Measurements from ENCODE around the gene FLII.
A peak's percentile ranks its signal among the peaks of the same experiment; 100 is the strongest.
"Not testable (repeated sequence)": the region's sequence is repeated elsewhere in the genome, so short reads cannot be mapped to it uniquely, and the experiment has no call there.

The FLII gene

DNA sequence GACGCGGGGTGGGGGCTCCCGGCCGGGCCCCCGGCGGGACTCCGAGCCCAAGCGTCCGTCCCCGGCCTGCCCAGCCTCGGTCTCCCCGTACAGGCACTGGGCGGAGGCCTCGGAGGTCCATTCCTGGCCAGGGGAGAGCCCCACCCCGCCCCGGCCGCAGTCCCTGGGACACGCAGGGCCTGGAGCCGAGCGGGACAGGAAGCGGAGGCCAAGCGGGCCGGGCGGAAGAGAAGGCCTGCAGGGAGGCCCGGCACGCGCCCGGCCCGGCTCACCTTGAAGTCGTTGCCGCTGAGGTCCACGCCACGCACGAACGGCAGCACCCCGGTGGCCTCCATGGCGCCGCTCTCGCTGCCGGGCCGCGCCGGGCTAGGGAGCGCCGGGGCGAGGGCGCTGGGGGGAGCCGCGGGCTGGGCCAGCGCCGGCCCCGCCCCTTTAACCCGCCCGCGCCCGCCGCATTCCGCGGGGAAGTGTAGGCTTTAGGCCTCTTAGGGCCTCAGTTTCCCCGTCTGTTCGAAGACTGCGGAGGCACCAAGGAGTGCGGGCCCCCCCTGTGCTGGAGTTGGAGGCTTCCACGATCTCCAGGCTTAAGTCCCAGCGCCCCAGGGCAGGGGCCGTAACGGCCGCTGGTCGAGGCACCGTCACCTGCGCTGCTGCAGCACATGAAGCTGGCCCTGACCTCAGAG is at the start of gene FLII:
FLII (minus strand) TSS at position 383 of the 683 bp plus-strand sequence; CDS start at position 335, 48 bp downstream.
- no peak for DNase-seq

DNA sequence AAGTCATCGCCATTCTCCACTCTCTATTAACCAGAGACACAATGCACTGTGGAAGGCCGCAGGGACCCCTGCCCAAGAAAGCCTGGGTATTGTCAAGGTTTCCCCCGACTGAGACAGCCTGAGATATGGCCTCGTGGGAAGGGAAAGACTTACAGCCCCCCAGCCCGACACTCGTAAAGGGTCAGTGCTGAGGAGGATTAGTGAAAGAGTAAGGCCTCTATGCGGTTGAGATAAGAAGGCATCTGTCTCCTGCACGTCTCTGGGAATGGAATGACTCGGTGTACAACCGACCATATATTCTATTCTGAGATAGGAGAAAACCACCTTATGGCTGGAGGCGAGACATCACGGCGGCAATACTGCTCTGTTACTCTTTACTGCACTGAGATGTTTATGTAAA is 44.7 kb upstream of the FLII start:
- DNase-seq: not testable (repeated sequence)

DNA sequence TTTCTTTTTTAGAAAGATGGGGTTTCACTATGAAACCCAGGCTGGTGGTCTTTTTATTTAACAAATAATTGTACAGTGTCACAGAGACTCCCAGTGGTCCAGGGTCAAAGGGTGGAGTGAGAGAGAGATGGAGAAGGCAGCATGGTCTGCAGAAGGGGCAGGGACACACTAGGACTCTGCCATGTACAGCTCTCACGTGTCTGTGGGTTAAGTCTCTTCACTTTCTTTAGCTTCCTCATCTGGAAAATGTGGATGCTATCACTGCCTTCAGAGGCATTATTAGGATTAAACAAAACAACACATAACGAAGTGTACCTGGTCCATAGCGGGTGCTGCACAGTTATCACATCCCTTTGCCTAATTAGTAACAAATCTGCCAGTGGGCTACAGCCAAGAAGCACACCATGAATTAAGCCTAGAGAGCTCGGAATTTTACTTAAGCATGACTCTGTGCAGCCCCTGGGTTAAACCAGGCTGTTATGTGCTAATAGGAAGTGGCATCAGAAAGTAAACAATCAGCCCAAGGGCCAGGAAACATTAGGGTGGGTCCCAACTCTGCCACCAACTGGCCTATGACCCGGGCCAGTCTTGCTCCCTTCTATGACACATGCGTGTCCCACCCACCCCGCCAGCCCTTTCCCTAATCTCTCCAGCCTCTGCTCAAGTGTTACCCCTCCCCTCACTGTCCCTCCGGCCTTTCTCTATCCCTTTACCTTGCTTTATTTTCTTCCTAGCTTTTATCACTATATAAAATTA is 42.4 kb upstream of the FLII start:
- no peak for DNase-seq

DNA sequence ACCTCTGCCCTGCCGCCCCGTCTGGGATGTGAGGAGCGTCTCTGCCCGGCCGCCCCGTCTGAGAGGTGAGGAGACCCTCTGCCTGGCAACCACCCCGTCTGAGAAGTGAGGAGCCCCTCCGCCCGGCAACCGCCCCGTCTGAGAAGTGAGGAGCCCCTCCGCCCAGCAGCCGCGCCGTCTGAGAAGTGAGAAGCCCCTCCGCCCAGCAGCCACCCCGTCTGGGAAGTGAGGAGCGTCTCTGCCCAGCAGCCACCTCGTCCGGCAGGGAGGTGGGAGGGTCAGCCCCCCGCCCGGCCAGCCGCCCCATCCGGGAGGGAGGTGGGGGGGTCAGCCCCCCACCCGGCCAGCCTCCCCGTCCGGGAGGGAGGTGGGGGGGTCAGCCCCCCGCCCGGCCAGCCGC is 39.5 kb upstream of the FLII start:
- DNase-seq: not testable (repeated sequence)

DNA sequence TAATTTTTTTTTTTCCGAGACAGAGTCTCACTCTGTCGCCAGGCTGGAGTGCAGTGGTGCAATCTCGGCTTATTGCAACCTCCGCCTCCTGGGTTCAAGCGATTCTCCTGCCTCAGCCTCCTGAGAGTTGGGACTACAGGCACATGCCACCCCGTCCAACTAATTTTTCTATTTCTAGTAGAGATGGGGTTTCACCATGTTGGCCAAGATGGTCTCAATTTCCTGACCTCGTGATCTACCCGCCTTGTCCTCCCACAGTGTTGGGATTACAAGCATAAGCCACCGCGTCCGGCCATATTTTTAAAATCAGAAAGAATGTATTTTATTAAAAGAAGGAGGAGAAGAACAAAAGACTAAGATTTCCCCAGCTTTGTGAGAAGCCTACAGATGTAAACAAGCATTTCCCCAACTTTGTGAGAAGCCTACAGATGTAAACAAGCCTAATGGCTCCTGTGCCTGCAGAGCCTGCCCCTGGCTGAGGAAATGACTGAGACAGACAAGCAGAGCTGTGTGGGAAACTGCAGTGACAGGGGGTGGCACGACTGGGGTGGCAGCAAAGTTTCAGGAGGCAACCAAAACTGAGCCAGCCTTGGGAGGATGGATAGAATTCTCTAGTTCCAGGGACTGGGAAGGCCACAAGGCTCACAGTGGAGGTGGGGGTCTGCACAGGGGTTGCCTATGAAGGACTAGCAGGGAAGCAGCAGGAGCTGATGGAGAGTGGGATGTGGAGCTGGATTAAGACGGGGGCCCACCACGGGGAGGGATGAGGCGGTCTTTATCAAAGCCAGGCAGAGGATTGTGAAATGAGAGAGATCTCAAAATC is 33.4 kb upstream of the FLII start:
- no peak for DNase-seq

DNA sequence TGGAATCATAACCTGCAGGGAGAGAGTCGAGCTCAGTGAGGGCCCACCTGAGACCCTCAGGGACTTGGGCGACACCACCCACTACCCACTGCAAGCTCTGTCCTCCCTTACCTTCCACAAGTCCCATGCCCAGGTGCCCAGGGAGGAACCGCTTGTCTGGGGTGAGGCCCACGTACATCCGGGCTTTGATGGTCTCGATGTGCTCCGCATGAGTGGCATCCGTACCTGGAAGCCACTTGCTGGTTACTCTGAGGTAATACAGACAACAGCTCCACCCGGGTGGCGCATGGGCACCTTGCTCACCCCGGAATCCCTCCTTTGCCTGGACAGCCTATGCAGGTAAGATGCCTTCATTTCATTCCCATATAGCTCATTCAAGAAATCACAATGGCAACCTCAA is 26.8 kb upstream of the FLII start:
- DNase-seq: no peak

DNA sequence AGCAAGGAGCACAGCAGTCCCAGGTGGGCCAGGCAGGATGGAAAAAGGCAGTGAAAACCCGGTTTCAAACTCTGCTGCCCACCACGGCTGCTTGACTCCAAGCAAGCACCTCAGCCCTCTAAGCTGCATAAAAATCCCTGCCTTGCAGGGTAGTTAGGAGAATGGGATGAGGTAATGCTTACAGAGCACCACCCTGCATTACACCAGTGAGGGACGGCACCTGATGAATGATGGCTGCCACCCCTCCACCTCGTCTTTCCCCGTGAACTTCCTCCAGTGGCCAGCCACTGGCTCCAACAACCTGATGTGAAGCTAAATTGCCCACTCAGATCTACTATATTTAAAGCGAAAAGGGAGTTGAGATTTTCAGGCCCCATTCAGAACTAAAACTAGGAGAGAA is 23.2 kb upstream of the FLII start:
- no peak for DNase-seq

DNA sequence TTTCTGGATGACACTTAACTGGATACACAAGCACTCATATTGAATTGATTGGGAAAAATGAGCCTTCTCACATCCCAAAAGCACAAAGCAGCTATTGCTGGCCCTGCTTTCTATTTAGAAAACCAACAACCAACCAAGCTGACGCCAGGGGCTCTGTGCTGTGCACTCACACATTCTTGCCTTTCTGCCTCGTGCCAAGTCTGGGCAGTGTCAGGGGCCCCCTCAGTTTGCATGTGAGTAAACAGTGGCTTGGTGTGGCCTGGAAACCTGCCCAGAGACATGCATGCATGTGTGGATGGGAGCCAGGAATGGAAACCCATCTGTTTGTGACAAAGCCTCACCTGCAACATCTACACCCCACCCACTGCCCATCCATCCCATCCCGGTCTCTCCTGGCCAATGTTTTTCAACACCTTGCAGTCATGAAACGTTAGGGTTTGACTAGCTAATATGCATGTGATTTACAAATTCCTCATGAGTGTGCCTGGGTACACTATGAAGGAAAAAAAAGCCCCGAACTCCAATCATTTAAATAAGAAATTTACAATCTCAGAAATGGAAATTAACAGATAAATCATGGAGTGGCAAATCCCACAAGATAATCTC is 22.3 kb upstream of the FLII start:
- DNase-seq: no peak

DNA sequence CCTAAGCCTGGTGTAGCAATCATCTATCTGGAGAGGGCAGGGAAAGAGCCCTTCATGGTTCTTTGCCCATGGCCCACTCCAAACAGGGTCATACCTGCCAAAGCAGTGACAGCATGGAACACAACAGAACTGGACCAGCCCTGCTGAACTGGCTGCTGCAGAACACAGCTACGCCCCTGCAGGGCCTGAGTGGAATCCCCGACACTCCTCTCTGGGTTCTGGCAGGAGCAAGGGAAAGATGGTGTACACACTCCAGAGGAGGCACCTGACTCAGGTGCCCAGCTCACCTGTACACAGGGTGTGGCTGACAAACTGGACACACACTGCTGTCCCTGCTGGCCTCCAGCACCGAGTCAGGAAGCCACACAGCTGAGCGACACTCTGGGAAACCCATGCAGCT is 21.7 kb upstream of the FLII start:
- DNase-seq: no peak

DNA sequence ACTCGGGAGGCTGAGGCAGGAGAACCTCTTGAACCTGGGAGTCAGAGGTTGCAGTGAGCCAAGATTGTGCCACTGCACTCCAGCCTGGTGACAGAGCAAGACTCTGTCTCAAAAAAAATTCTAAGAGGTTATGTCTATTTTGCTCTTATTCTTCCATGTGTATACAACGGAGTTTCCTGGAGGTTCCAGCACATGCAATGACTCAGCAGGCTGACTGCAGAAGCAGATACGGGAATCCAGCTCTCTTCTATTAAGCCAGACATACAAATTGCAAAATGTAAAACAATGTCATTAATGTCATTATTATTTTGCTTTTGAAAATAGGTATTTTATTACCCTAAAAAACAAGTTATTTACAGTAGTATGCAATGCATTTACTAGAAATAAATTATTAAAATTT is 20.3 kb upstream of the FLII start:
- no peak for DNase-seq

DNA sequence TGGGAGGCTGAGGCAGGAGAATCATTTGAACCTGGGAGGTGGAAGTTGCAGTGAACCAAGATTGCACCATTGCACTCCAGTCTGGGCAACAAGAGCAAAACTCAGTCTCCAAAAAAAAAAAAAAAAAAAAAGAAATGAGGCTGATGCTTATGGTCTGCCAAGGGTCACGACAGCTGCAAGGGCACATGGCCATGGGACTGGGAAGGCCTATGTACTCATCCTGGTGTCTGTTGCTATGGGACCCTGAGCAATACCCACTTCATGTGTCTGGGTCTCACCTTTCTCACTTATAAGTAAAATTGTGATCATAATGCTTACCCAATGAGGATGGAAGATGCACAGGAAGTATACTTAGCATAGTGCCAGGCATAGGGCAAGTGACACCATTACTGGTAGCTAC is 18.5 kb upstream of the FLII start:
- no peak for DNase-seq

DNA sequence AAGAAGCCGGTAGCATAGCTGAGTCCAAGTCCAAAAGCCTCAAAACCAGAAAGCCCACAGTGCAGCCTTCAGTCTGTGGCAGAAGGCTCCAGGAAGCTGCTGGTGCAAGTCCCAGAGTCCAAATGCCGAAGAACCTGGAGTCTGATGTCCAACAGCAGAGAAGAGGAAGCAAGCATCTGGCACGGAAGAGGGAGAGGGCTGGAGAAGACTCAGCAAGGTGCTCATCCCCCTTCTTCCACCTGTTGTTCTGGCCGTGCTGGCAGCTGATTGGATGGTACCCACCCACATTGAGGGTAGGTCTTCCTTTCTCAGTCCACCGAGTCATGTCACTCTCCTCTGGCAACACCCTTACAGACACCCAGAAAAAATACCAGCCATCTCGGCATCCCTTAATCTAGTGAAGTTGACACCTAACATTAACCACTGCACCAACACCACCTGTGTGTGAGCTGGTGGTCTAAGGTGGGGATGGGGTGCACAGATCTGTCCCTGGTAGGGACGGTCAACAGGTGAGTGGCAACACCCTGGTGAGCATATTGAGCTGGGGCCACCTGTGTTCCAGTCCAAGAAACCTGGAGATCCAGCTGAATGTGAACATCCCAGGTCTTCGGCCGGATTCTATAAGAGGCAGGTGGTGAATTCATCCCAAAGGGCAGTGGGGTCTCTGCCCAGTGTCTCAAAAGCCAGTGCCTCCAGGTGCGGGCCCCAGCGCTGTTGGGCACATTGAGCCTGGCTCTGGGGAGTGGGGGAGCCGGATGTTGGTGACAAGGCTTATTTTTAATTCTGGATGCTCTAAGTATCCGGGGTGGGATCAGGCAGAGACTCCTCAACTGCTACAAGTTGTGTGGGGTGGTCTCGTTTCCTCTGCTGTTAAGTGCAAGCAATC is 11.8 kb upstream of the FLII start:
- no peak for DNase-seq

DNA sequence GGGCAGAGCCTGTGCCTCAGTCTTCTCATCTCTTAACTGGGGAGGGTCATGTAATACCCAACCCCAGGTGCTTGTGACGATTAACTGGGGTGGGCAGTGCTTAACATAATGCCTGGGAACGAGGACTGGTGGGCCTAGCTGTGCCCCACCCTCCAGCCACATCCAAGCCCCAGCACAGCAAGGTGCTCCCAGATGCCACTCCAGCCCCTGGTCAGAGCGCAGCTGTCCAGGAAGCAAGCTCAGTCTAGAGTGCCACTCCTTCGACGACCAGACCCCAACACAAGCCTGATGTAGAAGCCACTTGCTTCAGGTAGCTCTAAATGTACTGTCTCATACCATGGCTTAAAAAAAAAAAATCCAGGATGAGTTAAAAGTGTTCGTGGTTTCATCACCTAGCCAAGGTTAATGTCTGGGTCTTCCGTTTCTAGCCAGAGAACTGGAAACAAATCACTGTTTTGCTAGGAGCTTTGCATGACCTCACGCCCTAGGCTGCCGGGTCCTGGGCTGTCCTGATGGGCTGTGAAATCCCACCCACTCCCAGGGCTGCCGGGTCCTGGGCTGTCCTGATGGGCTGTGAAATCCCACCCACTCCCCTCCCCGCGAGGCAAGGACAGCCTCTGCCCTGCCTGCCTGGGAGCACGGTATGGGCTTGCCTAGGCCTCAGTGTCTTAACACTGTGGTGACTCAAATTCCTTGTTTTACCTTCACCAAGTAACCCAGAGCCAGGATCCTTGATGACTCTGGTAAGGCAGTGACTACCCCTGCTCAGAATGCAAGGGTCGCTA is 9.6 kb upstream of the FLII start:
- no peak for DNase-seq

DNA sequence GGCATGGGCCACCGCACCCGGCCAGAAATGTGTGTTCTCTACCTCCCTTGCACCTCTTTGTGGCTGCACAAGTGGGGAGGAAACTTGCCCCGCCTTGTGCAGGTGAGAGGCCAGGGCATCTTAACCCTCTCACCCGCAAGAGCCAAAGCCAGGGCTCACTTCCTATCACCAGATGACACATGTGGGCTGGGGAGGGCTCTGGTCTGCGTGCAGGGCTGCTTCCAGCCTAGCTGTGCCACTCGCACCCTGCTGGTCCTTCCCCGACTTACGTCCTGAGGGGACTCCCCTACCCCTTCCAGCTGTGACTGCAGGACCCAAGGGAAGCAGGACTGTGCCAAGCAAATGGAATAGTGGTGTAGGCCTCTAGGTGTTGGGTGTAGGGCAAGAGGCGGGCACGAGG is 8.8 kb upstream of the FLII start:
- no peak for DNase-seq

DNA sequence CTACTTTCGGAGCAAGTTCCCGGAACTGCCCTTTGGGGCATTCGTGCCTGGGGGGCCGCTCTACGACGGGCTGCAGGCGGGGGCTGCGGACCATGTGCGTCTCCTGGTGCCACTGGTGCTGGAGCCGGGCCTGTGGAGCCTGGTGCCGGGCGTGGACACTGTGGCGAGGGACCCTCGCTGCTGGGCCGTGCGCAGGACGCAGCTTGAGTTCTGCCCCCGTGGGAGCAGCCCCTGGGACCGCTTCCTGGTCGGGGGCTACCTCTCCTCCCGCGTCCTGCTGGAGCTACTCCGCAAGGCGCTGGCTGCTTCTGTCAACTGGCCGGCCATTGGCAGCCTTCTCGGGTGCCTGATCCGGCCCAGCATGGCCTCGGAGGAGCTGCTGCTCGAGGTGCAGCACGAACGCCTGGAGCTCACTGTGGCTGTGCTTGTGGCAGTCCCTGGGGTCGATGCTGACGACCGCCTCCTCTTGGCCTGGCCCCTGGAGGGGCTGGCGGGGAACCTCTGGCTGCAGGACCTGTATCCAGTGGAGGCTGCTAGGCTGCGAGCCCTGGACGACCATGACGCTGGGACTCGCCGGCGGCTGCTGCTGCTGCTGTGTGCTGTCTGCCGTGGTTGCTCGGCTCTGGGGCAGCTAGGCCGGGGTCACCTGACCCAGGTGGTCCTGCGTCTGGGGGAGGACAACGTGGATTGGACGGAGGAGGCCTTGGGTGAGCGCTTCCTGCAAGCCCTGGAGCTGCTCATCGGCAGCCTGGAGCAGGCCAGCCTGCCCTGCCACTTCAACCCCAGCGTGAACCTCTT is 5.5 kb upstream of the FLII start:
- no peak for DNase-seq

DNA sequence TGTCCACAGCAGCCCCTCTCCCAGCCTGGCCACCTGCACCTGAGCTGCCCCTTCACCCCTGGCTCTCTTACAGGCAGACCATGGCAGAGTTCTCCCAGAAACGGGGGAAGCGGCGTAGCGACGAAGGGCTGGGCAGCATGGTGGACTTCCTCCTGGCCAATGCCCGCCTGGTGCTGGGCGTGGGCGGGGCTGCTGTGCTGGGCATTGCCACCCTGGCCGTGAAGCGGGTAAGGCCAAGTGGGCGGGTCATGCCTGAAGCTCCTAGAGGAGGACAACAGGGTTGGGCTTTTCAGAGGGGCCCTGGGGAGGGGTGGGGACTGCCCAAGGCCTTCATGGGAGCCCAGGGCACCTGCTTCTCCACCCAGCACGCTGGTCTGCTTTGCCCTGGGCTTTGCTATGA is 4.1 kb upstream of the FLII start:
- DNase-seq: no peak

DNA sequence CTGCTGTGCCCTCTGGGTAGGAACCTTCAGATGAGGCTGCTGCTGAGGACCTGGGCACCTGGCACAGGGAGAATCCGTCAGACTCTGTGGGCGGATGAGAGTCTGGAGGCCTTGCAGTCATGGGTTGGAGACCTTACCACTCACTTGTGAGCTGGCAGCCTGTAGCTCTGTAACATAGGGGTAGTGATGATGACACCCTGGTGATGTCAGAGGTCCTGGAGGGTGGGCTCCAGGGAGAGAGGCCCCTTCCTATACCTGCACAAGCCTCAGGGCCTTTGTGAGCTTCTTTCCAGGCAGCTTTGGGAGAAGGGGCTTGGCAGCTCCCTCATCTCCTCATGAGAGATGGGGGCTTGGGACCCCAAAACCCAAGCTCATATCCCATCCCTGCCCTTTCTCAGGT is 3.6 kb upstream of the FLII start:
- no peak for DNase-seq

DNA sequence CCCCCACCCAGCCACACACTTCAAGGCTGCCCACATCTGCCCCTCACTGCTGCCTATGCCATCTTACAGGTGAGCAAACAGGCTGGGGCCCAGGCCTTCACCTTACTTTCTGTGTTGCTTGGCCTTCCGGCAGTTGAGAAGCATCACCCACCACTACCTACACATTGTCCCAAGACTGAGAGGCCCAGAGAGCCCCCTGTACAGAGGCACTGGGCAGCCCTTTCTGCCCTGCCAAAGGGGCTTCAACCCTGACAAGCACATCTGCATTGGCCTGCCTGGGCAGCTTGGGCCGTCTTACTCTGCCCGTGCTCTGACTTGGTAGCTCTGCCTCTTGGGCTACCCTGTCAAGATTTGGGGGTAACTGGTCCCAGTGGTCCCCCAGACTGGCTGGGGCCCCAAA is 3.1 kb upstream of the FLII start:
- no peak for DNase-seq

DNA sequence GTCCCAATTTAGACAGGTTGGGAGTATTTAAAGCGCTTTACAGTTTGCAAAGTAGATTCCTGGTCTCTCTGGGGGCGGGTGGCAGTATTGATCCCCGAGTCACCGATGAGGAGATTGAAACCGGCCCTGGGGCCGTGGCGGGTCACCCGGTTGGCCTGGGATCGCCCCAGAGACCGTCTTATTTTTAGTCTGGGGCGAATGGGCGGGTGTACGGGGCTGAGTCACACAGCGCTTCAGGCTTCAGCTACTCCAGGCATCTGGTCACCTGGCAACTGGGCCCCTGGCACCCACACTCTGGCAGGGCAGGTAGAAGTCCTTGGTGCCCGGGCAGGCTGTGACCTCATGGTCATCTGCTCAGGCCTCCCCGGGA is 2.6 kb upstream of the FLII start:
- no peak for DNase-seq

DNA sequence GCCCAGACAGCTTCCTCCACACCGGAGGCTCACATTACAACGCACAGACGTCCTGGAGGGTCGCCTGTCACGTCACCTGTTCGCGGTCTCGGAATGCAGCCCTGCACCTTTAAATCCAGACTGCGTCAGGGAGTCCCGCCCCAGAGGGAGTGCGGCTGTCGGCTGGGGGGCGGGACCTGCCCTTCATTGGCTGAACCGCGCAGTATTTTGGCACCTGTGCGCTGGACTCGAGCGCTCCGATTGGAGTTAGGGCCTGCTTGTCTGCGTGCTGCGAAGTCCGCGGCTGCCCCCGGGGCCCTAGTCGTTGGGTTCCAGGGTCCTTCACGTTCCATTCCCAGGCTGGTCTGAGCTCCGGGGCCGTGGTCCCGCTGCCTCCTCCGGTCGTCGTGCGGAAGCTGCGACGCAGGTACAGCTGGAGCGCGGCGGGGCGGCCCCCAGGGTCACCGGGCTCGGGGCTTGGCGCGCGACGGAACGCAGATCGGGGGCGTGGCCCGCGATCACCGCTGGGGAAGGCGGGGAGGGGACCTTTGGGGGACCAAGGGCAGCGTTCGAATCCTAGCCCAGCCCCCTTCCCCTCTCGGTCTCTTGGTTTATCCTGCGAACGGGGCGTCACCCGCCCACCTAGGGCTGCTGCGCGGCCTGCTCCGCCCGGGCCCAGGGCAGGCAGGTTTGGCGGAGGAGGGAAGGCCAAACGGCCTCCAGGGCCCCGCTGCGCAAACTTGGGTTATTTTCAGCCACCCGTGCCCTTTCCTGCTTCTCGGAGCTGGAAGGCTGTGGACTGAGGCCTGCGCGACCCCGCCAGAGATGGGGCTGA is 2.0 kb upstream of the FLII start, which contains the start of gene MIEF2:
MIEF2 (plus strand) TSS at position 331 of the 814 bp plus-strand sequence. CDS start 2,059 bp downstream, outside the sequence.
- DNase-seq: peak; percentile 82 to 93
